Trophoblast cell (in vitro differentiated cells and primary cell): ENCODE measurements around the gene RASSF10.
A peak's percentile ranks its signal among the peaks of the same experiment; 100 is the strongest.

Experiments used
- DNase-seq, 2 donors: peaks; one replicate each; pipeline ENCODE4 v3.0.0-alpha.2; 2016
- H2AFZ ChIP-seq: 2 replicates; pipeline ENCODE4 v1.6.1; 2013; ENCODE audit warnings: low read length, moderate library complexity, mild to moderate bottlenecking; ENCODE audit not compliant: insufficient read depth, poor library complexity
- H2AK5ac ChIP-seq: 2 replicates; pipeline ENCODE4 v1.6.1; 2013; ENCODE audit warnings: mild to moderate bottlenecking, low read length
- H2BK120ac ChIP-seq: 2 replicates; pipeline ENCODE4 v1.6.1; 2013; ENCODE audit warnings: low read length, mild to moderate bottlenecking, moderate library complexity; ENCODE audit not compliant: insufficient read depth, poor library complexity
- H2BK12ac ChIP-seq: 2 replicates; pipeline ENCODE4 v1.6.1; 2013; ENCODE audit warnings: mild to moderate bottlenecking, low read length, moderate library complexity
- H2BK5ac ChIP-seq: 2 replicates; pipeline ENCODE4 v1.6.1; 2013; ENCODE audit warnings: low read length, low read depth, moderate library complexity, mild to moderate bottlenecking; ENCODE audit not compliant: poor library complexity
- H3K14ac ChIP-seq: 2 replicates; pipeline ENCODE4 v1.6.1; 2013; ENCODE audit warnings: mild to moderate bottlenecking, low read length
- H3K18ac ChIP-seq: 2 replicates; pipeline ENCODE4 v1.6.1; 2013; ENCODE audit warnings: mild to moderate bottlenecking, low read length
- H3K23ac ChIP-seq: 2 replicates; pipeline ENCODE4 v1.6.1; 2013; ENCODE audit warnings: low read length
- H3K27ac ChIP-seq: 2 replicates; pipeline ENCODE4 v1.5.1; 2013; ENCODE audit warnings: low read depth, mild to moderate bottlenecking, inconsistent platforms, low read length, moderate library complexity
- H3K27me3 ChIP-seq: 2 replicates; pipeline ENCODE4 v1.6.1; 2013; ENCODE audit warnings: inconsistent platforms, mild to moderate bottlenecking, low read length, moderate library complexity; ENCODE audit not compliant: insufficient read depth
- H3K36me3 ChIP-seq, 2 experiments: 1 replicate in 1 of 2; 2 replicates in 1 of 2; pipeline ENCODE4 v1.6.1; 2013; ENCODE audit warnings: low read length in 2 of 2, mild to moderate bottlenecking in 2 of 2, moderate library complexity in 1 of 2; ENCODE audit not compliant: insufficient read depth in 2 of 2, control insufficient read depth in 1 of 2
- H3K4ac ChIP-seq: 2 replicates; pipeline ENCODE4 v1.6.1; 2013; ENCODE audit warnings: low read depth, mild to moderate bottlenecking, low read length, moderate library complexity
- H3K4me1 ChIP-seq, 2 experiments: 1 replicate in 1 of 2; 2 replicates in 1 of 2; pipeline ENCODE4 v1.6.1; 2013; ENCODE audit warnings: low read length in 2 of 2, mild to moderate bottlenecking in 2 of 2, moderate library complexity in 1 of 2; ENCODE audit not compliant: insufficient read depth in 2 of 2, control insufficient read depth in 1 of 2
- H3K4me2 ChIP-seq: 2 replicates; pipeline ENCODE4 v1.6.1; 2013; ENCODE audit warnings: inconsistent platforms, mild to moderate bottlenecking, low read length, moderate library complexity
- H3K4me3 ChIP-seq: 2 replicates; pipeline ENCODE4 v1.5.1; 2013; ENCODE audit warnings: mild to moderate bottlenecking, low read depth, low read length, inconsistent platforms
- H3K79me1 ChIP-seq: one replicate; pipeline ENCODE4 v1.6.1; 2013; ENCODE audit warnings: low read length
- H3K79me2 ChIP-seq: 2 replicates; pipeline ENCODE4 v1.6.1; 2013; ENCODE audit warnings: low read length, mild to moderate bottlenecking; ENCODE audit not compliant: control insufficient read depth, insufficient read depth, poor library complexity
- H3K9ac ChIP-seq: 2 replicates; pipeline ENCODE4 v1.6.1; 2013; ENCODE audit warnings: mild to moderate bottlenecking, low read length
- H3K9me3 ChIP-seq: 2 replicates; pipeline ENCODE4 v1.6.1; 2013; ENCODE audit warnings: low read depth, mild to moderate bottlenecking, control low read depth, inconsistent platforms, low read length; ENCODE audit not compliant: insufficient read depth
- H4K12ac ChIP-seq: 2 replicates; pipeline ENCODE4 v1.6.1; 2013; ENCODE audit warnings: low read depth, mild to moderate bottlenecking, low read length, moderate library complexity
- H4K8ac ChIP-seq: 2 replicates; pipeline ENCODE4 v1.6.1; 2013; ENCODE audit warnings: low read depth, mild to moderate bottlenecking, low read length, moderate library complexity
- H4K91ac ChIP-seq: one replicate; pipeline ENCODE4 v1.6.1; 2013; ENCODE audit warnings: low read depth, mild to moderate bottlenecking, low read length, moderate library complexity
- WGBS: extraction: QIAGEN DNeasy Blood & Tissue Kit; methylation state at CpG from one replicate; pipeline ENCODE4 v1.1.7; 2013; ENCODE audit warnings: missing lambda C conversion rate; ENCODE audit not compliant: insufficient read length, insufficient coverage; ENCODE audit errors: extremely low coverage; 5-methylcytosine and 5-hydroxymethylcytosine counted together

Gene RASSF10

GRCh38 chr11:13026722-13027121, 17.6 kb downstream of the RASSF10 start:
- Histone ChIP-seq H3K4me1 (peaks cover 0 to 3% of the 10 kb centered on the region in 2 experiments), H3K27ac (no peak overlapping the region), H2AFZ (no peak overlapping the region), H3K9ac (no peak overlapping the region), H3K23ac (no peak overlapping the region), H2BK5ac (no peak overlapping the region), H3K4me2 (no peak overlapping the region), H4K8ac (no peak overlapping the region), H3K36me3 (no peaks in the 10 kb centered on the region), H2BK120ac (no peak overlapping the region), H4K12ac (no peak overlapping the region), H3K9me3 (no peaks in the 10 kb centered on the region), H2AK5ac (no peak overlapping the region), H3K4me3 (peak overlapping the region; percentile 50), H3K79me1 (no peaks in the 10 kb centered on the region), H3K14ac (no peak overlapping the region), H3K27me3 (no peaks in the 10 kb centered on the region), H4K91ac (no peak overlapping the region), H2BK12ac (no peak overlapping the region), H3K4ac (no peak overlapping the region), H3K79me2 (no peaks in the 10 kb centered on the region), H3K18ac (no peak overlapping the region)
- DNase-seq, result no peak
- no CpG with 5 or more reads among the region's 4 CpGs for WGBS

GRCh38 chr11:13028322-13028721, 19.2 kb downstream of the RASSF10 start:
- no peak overlapping the region for H3K14ac ChIP-seq
- no peak overlapping the region for H2BK12ac ChIP-seq
- no peak overlapping the region for H2AK5ac ChIP-seq

GRCh38 chr11:13029872-13030271, 20.8 kb downstream of the RASSF10 start:
- H4K91ac ChIP-seq, result no peak overlapping the region
- H4K12ac ChIP-seq, result no peak overlapping the region
- H2BK5ac ChIP-seq, result no peak overlapping the region
- no peak overlapping the region for H3K4ac ChIP-seq
- DNase-seq, result no peak
- H3K9ac ChIP-seq, result no peak overlapping the region
- no peak overlapping the region for H2AFZ ChIP-seq
- H3K4me3 ChIP-seq, result no peak overlapping the region
- 100% methylated on average over 1 of the region's 3 CpGs for WGBS
- no peak overlapping the region for H3K4me2 ChIP-seq
- no peak overlapping the region for H3K18ac ChIP-seq
- H3K23ac ChIP-seq, result no peak overlapping the region
- H3K79me2 ChIP-seq, result no peaks in the 10 kb centered on the region
- no peak overlapping the region for H3K14ac ChIP-seq
- no peaks in the 10 kb centered on the region for H3K4me1 ChIP-seq
- no peak overlapping the region for H4K8ac ChIP-seq
- no peak overlapping the region for H3K27ac ChIP-seq
- H2AK5ac ChIP-seq, result no peak overlapping the region
- H3K27me3 ChIP-seq, result no peaks in the 10 kb centered on the region
- no peaks in the 10 kb centered on the region for H3K79me1 ChIP-seq
- no peak overlapping the region for H2BK120ac ChIP-seq
- no peaks in the 10 kb centered on the region for H3K9me3 ChIP-seq
- no peaks in the 10 kb centered on the region for H3K36me3 ChIP-seq
- no peak overlapping the region for H2BK12ac ChIP-seq

More at GRCh38 chr11:13028322-13028721, 19.2 kb downstream of the RASSF10 start:
- WGBS, result no CpG with 5 or more reads among the region's 3 CpGs
- H3K23ac ChIP-seq, result no peak overlapping the region
- no peaks in the 10 kb centered on the region for H3K79me1 ChIP-seq
- H3K27ac ChIP-seq, result no peak overlapping the region
- no peak overlapping the region for H3K9ac ChIP-seq
- H3K4me1 ChIP-seq, result peaks cover 0 to 3% of the 10 kb centered on the region in 2 experiments
- H2BK5ac ChIP-seq, result no peak overlapping the region
- H2BK120ac ChIP-seq, result no peak overlapping the region
- H4K8ac ChIP-seq, result no peak overlapping the region
- no peak overlapping the region for H4K12ac ChIP-seq
- no peaks in the 10 kb centered on the region for H3K27me3 ChIP-seq
- H3K18ac ChIP-seq, result no peak overlapping the region
- no peaks in the 10 kb centered on the region for H3K36me3 ChIP-seq
- H3K9me3 ChIP-seq, result no peaks in the 10 kb centered on the region
- no peak overlapping the region for H2AFZ ChIP-seq
- no peak overlapping the region for H3K4ac ChIP-seq
- no peak overlapping the region for H3K4me3 ChIP-seq
- no peaks in the 10 kb centered on the region for H3K79me2 ChIP-seq
- no peak overlapping the region for H4K91ac ChIP-seq
- no peak overlapping the region for H3K4me2 ChIP-seq
- DNase-seq, result no peak

GRCh38 chr11:13030857-13031256, 21.7 kb downstream of the RASSF10 start:
- no peak overlapping the region for H4K91ac ChIP-seq
- no peaks in the 10 kb centered on the region for H3K4me1 ChIP-seq
- no peak overlapping the region for H2AK5ac ChIP-seq
- DNase-seq, result no peak
- no peaks in the 10 kb centered on the region for H3K36me3 ChIP-seq
- H3K4me3 ChIP-seq, result no peak overlapping the region
- H3K9me3 ChIP-seq, result no peaks in the 10 kb centered on the region
- no peak overlapping the region for H3K4me2 ChIP-seq
- no peaks in the 10 kb centered on the region for H3K79me1 ChIP-seq
- no peak overlapping the region for H2BK120ac ChIP-seq
- no peak overlapping the region for H2BK12ac ChIP-seq
- no peak overlapping the region for H2BK5ac ChIP-seq
- no peak overlapping the region for H3K4ac ChIP-seq
- no peak overlapping the region for H3K23ac ChIP-seq
- H4K12ac ChIP-seq, result no peak overlapping the region
- H4K8ac ChIP-seq, result no peak overlapping the region
- no peaks in the 10 kb centered on the region for H3K27me3 ChIP-seq
- no peak overlapping the region for H2AFZ ChIP-seq
- WGBS, result no CpG with 5 or more reads among the region's 3 CpGs
- H3K18ac ChIP-seq, result no peak overlapping the region
- H3K14ac ChIP-seq, result no peak overlapping the region
- H3K9ac ChIP-seq, result no peak overlapping the region
- no peak overlapping the region for H3K27ac ChIP-seq
- no peaks in the 10 kb centered on the region for H3K79me2 ChIP-seq
